MM.1S (cell line): ENCODE data around the gene MTMR2.

ENCODE experiments used
- CTCF ChIP-seq: fragments of 300-600 bp; sonication (generic); IDR thresholded peaks from 2 replicates; pipeline ENCODE4 v1.5.1; 2016; ENCODE audit warnings: antibody characterized with exemption, low read length, mixed read lengths
- EZH2 ChIP-seq: fragments of 300-600 bp; sonication (generic); optimal IDR thresholded peaks from 2 replicates; pipeline ENCODE3; 2017; ENCODE audit warnings: low read depth, mild to moderate bottlenecking, antibody characterized with exemption, low read length, mixed read lengths
- EZH2phosphoT487 ChIP-seq: fragments of 300-600 bp; sonication (generic); IDR thresholded peaks from 2 replicates; pipeline ENCODE4 v1.6.1; 2018; ENCODE audit warnings: antibody characterized with exemption, low read length

- TF ChIP-seq CTCF, result no peak
- no peak for TF ChIP-seq EZH2phosphoT487
- TF ChIP-seq EZH2, result no peak
Measured at GRCh38 chr11:95920460-95921105, 3.3 kb downstream of the MTMR2 start.
